Measurements from ENCODE around the gene MYBL2. TPM values are rescaled to one million over a fixed set of nuclear protein-coding genes. Genes with fewer than 3 reads are reported as not detected.

The MYBL2 gene
- total and polyA plus RNA-seq, 2 donors (not counting 3 experiments of a cell fraction or from before 2014, with no cell fraction given), result 35.7 to 105 TPM

DNA sequence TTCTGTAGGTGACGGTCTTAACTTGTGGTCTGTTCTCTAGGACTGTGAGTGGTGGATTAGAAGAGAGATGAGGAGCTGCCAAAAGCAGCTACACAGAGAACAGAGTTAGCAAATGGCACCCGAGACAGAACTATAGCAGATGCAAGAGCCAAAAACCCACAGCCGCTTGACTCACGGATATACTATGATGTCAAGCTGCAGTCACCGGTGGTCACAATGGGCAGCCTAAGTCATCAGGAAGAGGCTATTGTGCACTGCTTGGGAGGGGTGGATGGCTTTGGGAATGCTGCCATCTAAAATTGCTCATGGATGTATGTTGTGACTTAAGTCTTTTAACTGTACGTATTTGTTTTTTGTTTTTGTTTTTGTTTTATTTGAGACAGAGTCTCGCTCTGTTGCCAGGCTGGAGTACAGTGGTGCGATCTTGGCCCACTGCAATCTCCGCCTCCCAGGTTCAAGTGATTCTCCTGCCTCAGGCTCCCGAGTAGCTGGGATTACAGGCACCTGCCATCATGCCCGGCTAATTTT lies 60.0 kb downstream of the MYBL2 start, which contains the start of gene GTSF1L:
Gene GTSF1L (minus strand): TSS at position 192 of the 528 bp plus-strand sequence. CDS start 308 bp downstream, outside the sequence.
- Histone ChIP-seq H3K79me2 (ENCODE audit: control insufficient read depth, insufficient read depth, low read length) (no peaks in the 10 kb centered on the region), H3K9me3 (replicated peaks; ENCODE audit: control insufficient read depth, insufficient read depth, low read length) (no peaks in the 10 kb centered on the region), H3K27me3 (ENCODE audit: control insufficient read depth in 2 of 2, insufficient read depth in 2 of 2, low read length in 2 of 2) (peaks cover 0 to 3% of the 10 kb centered on the region in 2 experiments), H2AFZ (ENCODE audit: low read depth, low read length) (peak within 1 kb of the TSS; percentile 70), H3K4me3 (replicated peaks in 1 of 3; ENCODE audit: insufficient read depth in 1 of 3, low read depth in 1 of 3, low read length in 3 of 3) (no peak within 1 kb of the TSS), H3K27ac (ENCODE audit: insufficient read depth, low read depth, low read length) (no peak within 1 kb of the TSS), H3K4me2 (ENCODE audit: insufficient read depth, low read length) (no peak within 1 kb of the TSS), H3K36me3 (ENCODE audit: control insufficient read depth in 2 of 2, extremely low read depth in 1 of 2, insufficient read depth in 2 of 2, low read length in 2 of 2) (no peaks in the 10 kb centered on the region), H3K9me1 (replicated peaks; ENCODE audit: control insufficient read depth, extremely low read depth, insufficient read depth, low read length) (no peaks in the 10 kb centered on the region), H3K4me1 (ENCODE audit: control insufficient read depth, extremely low read depth, insufficient read depth, low read length) (peaks cover 3% of the 10 kb centered on the region), H4K20me1 (replicated peaks; ENCODE audit: control insufficient read depth, extremely low read depth, insufficient read depth, low read length) (no peaks in the 10 kb centered on the region), H3K9ac (replicated peaks; ENCODE audit: extremely low read depth, insufficient read depth, low read length) (no peak within 1 kb of the TSS)
- intact Hi-C loops (cut with micrococcal nuclease) (no loop called here), dilution Hi-C loops (cut with MboI; ENCODE audit: extremely low pct_ligation_motif_present, low sequenced_read_pairs) (no loop called here)
- no TSS peak for BruUV-seq (replicated peaks)
- TF ChIP-seq POLR2AphosphoS5 (IDR thresholded peaks at IDR 0.05; ENCODE audit: insufficient read depth, low read depth, low read length) (no peak), FOS (IDR thresholded peaks at IDR 0.05; ENCODE audit: borderline replicate concordance, insufficient read depth, low read length) (peak; percentile 77), JUN (IDR thresholded peaks at IDR 0.05; ENCODE audit: borderline replicate concordance, insufficient read depth, insufficient read length, low read depth) (peak; percentile 40)
- FAIRE-seq (peak; percentile 97), DNase-seq (ENCODE audit: low read depth, low spot score) (peak; percentile 45)
- ChIA-PET CTCF (interaction anchor here (1.0 to 1.7 kb wide), 2 partner anchors 189 to 353 kb away, joined by 3 to 5 read pairs; no protein-coding TSS in a partner anchor), POLR2A (no interaction called here)

DNA sequence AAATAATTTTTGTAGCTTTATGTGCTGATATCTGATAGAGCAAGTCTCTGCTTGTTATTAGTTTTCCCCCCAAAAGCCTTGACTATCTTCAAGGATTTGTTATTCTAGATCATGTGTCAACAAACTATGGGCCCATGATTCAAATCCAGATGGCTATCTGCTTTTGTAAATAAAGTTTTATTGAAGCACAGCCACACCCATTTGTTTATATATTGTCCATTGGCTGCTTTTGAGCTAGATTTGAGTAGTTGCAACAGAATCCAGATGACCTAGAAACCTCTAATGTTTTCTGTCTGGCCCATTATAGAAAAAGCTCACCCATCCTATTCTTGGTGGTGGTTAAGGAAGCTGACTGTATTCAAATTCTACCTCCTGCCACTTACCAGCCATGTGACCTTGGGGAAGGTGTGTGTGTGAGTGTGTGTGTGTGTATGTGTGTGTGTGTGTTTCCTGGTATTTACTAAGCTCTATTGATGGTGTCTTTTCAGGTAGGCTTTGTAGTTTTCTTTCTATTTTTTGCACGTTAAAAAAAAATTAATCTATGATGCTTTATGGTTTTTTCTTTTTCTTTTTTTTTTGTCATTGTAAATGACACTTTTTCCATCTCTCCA lies 61.2 kb downstream of the MYBL2 start:
- H3K4me1 ChIP-seq (ENCODE audit: control insufficient read depth, extremely low read depth, insufficient read depth, low read length), result peaks cover 3% of the 10 kb centered on the region
- H3K36me3 ChIP-seq (ENCODE audit: control insufficient read depth in 2 of 2, extremely low read depth in 1 of 2, insufficient read depth in 2 of 2, low read length in 2 of 2), result no peaks in the 10 kb centered on the region
- H3K79me2 ChIP-seq (ENCODE audit: control insufficient read depth, insufficient read depth, low read length), result no peaks in the 10 kb centered on the region
- DNase-seq (ENCODE audit: low read depth, low spot score), result no peak
- H3K4me3 ChIP-seq (replicated peaks in 1 of 3; ENCODE audit: insufficient read depth in 1 of 3, low read depth in 1 of 3, low read length in 3 of 3), result no peak overlapping the region
- no peak overlapping the region for H2AFZ ChIP-seq (ENCODE audit: low read depth, low read length)
- H3K27ac ChIP-seq (ENCODE audit: insufficient read depth, low read depth, low read length), result no peak overlapping the region
- intact Hi-C loops (cut with micrococcal nuclease), result no loop called here
- ChIA-PET POLR2A (no interaction called here), CTCF (interaction anchor here (0.7 to 1.7 kb wide), 4 partner anchors 22 to 352 kb away, joined by 3 to 5 read pairs (median 4); no protein-coding TSS in a partner anchor)
- H3K4me2 ChIP-seq (ENCODE audit: insufficient read depth, low read length), result no peak overlapping the region
- TF ChIP-seq POLR2AphosphoS5 (IDR thresholded peaks at IDR 0.05; ENCODE audit: insufficient read depth, low read depth, low read length), result no peak
- TF ChIP-seq POLR2A (IDR thresholded peaks at IDR 0.05; ENCODE audit: low read depth, low read length), result no peak
- no peak for TF ChIP-seq GATA2 (IDR thresholded peaks at IDR 0.05; ENCODE audit: insufficient read depth, insufficient read length, low read depth, low read length)
- no peak for TF ChIP-seq FOS (IDR thresholded peaks at IDR 0.05; ENCODE audit: borderline replicate concordance, insufficient read depth, low read length)
- no peak for TF ChIP-seq MYC (IDR thresholded peaks at IDR 0.05; ENCODE audit: low read depth, low read length)
- no peak for TF ChIP-seq JUN (IDR thresholded peaks at IDR 0.05; ENCODE audit: borderline replicate concordance, insufficient read depth, insufficient read length, low read depth)
- no peak for TF ChIP-seq EZH2 (IDR thresholded peaks at IDR 0.05; ENCODE audit: borderline replicate concordance, low read depth, low read length, severe bottlenecking)
- TF ChIP-seq, protein P1, sequence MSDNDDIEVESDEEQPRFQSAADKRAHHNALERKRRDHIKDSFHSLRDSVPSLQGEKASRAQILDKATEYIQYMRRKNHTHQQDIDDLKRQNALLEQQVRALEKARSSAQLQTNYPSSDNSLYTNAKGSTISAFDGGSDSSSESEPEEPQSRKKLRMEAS (IDR thresholded peaks at IDR 0.05; ENCODE audit: insufficient read depth, insufficient read length), result no peak
- TF ChIP-seq, protein P2, sequence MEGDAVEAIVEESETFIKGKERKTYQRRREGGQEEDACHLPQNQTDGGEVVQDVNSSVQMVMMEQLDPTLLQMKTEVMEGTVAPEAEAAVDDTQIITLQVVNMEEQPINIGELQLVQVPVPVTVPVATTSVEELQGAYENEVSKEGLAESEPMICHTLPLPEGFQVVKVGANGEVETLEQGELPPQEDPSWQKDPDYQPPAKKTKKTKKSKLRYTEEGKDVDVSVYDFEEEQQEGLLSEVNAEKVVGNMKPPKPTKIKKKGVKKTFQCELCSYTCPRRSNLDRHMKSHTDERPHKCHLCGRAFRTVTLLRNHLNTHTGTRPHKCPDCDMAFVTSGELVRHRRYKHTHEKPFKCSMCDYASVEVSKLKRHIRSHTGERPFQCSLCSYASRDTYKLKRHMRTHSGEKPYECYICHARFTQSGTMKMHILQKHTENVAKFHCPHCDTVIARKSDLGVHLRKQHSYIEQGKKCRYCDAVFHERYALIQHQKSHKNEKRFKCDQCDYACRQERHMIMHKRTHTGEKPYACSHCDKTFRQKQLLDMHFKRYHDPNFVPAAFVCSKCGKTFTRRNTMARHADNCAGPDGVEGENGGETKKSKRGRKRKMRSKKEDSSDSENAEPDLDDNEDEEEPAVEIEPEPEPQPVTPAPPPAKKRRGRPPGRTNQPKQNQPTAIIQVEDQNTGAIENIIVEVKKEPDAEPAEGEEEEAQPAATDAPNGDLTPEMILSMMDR (IDR thresholded peaks at IDR 0.05; ENCODE audit: extremely low read depth in 1 of 2, insufficient read depth in 1 of 2, low read depth in 1 of 2, low read length in 2 of 2), result no peak
- BruUV-seq (replicated peaks), result no TSS peak
- dilution Hi-C loops (cut with MboI; ENCODE audit: extremely low pct_ligation_motif_present, low sequenced_read_pairs), result no loop called here
- no peak for FAIRE-seq
- H4K20me1 ChIP-seq (replicated peaks; ENCODE audit: control insufficient read depth, extremely low read depth, insufficient read depth, low read length), result no peaks in the 10 kb centered on the region
- H3K9me1 ChIP-seq (replicated peaks; ENCODE audit: control insufficient read depth, extremely low read depth, insufficient read depth, low read length), result no peaks in the 10 kb centered on the region
- no peaks in the 10 kb centered on the region for H3K9me3 ChIP-seq (replicated peaks; ENCODE audit: control insufficient read depth, insufficient read depth, low read length)
- peaks cover 0 to 3% of the 10 kb centered on the region in 2 experiments for H3K27me3 ChIP-seq (ENCODE audit: control insufficient read depth in 2 of 2, insufficient read depth in 2 of 2, low read length in 2 of 2)
- no peak overlapping the region for H3K9ac ChIP-seq (replicated peaks; ENCODE audit: extremely low read depth, insufficient read depth, low read length)
